Common myeloid progenitor, CD34-positive (primary cell): Measurements from ENCODE around the gene LRCH4.

Experiments
- CTCF ChIA-PET: fragments of 350-600 bp; sonication (Branson Sonifier 250); formaldehyde crosslinking; loops from one replicate; lab custom pipeline; 2021; ENCODE audit warnings: antibody characterized with exemption; lab: Charles Lee
- POLR2A ChIA-PET: fragments of 350-600 bp; sonication (Branson Sonifier 250); formaldehyde crosslinking; loops from one replicate; lab custom pipeline; 2021; ENCODE audit warnings: antibody characterized with exemption; lab: Charles Lee
- DNase-seq, 3 donors: peaks; one replicate each; pipeline versions ENCODE4 v3.0.0 to v3.0.0-alpha.2; 2013
- H3K27ac ChIP-seq, 2 experiments: 1 replicate in 1 of 2; 2 replicates in 1 of 2; pipeline ENCODE4 v1.7.0; 2013; ENCODE audit warnings: inconsistent platforms in 2 of 2, low read length in 2 of 2, mild to moderate bottlenecking in 2 of 2, low read depth in 1 of 2, moderate library complexity in 1 of 2; ENCODE audit not compliant: severe bottlenecking in 2 of 2, insufficient read depth in 1 of 2, poor library complexity in 1 of 2
- H3K27me3 ChIP-seq, 5 experiments: replicated peaks in 2 of 5; 1 replicate in 3 of 5; 2 replicates in 2 of 5; pipeline versions ENCODE4 v1.6.1 to v1.7.0; 2013; ENCODE audit warnings: low read length in 4 of 5, mild to moderate bottlenecking in 2 of 5, moderate library complexity in 2 of 5, inconsistent platforms in 1 of 5; ENCODE audit not compliant: insufficient read depth in 5 of 5, control insufficient read depth in 4 of 5
- H3K36me3 ChIP-seq, 4 experiments: 1 replicate in 2 of 4; 2 replicates in 2 of 4; pipeline versions ENCODE4 v1.6.1 to v1.7.0; 2013; ENCODE audit warnings: low read length in 3 of 4, control low read depth in 1 of 4, mild to moderate bottlenecking in 1 of 4; ENCODE audit not compliant: control insufficient read depth in 4 of 4, insufficient read depth in 4 of 4
- H3K4me1 ChIP-seq, 4 experiments: 1 replicate in 3 of 4; 2 replicates in 1 of 4; pipeline versions ENCODE4 v1.6.1 to v1.7.1; 2013; ENCODE audit warnings: low read length in 3 of 4, mild to moderate bottlenecking in 3 of 4, control low read depth in 1 of 4, inconsistent platforms in 1 of 4, moderate library complexity in 1 of 4; ENCODE audit not compliant: control insufficient read depth in 4 of 4, insufficient read depth in 4 of 4; ENCODE audit errors: control extremely low read depth in 1 of 4
- H3K4me3 ChIP-seq, 7 experiments: 1 replicate in 4 of 7; 2 replicates in 3 of 7; pipeline versions ENCODE4 v1.5.1 to v1.7.0; 2013; ENCODE audit warnings: mild to moderate bottlenecking in 7 of 7, low read length in 6 of 7, moderate library complexity in 6 of 7, inconsistent platforms in 2 of 7, low read depth in 2 of 7, control low read depth in 1 of 7; ENCODE audit not compliant: insufficient read depth in 4 of 7, control insufficient read depth in 1 of 7; ENCODE audit errors: extremely low read depth in 1 of 7
- H3K9me3 ChIP-seq, 5 experiments: 1 replicate in 4 of 5; 2 replicates in 1 of 5; pipeline versions ENCODE4 v1.6.1 to v1.7.1; 2013; ENCODE audit warnings: low read length in 4 of 5, mild to moderate bottlenecking in 2 of 5, inconsistent platforms in 1 of 5, low read depth in 1 of 5, moderate library complexity in 1 of 5; ENCODE audit not compliant: control insufficient read depth in 4 of 5, insufficient read depth in 2 of 5; ENCODE audit errors: control extremely low read depth in 1 of 5
- WGBS: methylation state at CpG from one replicate; pipeline ENCODE4 v1.1.5; 2013; ENCODE audit not compliant: insufficient coverage; 5-methylcytosine and 5-hydroxymethylcytosine counted together

Gene LRCH4

DNA sequence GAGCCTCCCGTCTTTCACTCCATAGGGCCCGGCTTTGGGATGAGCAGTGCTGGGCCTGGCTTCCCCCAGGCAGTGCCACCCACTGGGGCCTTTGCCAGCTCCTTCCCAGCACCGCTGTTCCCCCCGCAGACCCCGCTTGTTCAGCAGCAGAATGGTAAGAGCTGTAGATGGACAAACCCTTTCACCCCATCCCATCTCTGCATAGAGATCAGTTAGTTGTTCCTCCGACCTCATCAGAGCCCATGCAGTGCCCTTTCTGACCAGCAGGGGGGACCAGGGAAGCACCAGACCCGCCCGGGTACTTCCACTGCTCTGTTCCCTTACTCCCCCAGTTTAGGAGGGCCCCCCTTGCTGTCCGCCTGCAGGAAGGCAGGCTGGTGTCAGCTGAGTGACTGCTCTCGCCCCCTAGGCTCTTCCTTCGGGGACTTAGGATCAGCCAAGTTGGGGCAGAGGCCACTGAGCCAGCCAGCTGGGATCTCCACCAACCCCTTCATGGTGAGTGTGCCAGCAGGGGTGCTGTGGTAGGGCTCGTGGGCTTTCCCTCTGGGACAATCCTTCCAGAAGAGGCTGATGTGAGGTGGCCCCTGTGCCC is 22.0 kb downstream of the LRCH4 start:
- Histone ChIP-seq H3K36me3 (peaks cover 0 to 13% (median 4%) of the 10 kb centered on the region in 4 experiments), H3K27me3 (no peaks in the 10 kb centered on the region), H3K9me3 (no peaks in the 10 kb centered on the region), H3K4me3 (no peak overlapping the region), H3K27ac (no peak overlapping the region), H3K4me1 (peaks cover 0 to 25% (median 20%) of the 10 kb centered on the region in 4 experiments)
- CTCF ChIA-PET = interaction anchor here (0.6 to 13.7 kb wide), 18 partner anchors 9 to 162 kb away, joined by 3 to 242 read pairs (median 4); partner anchors contain the start of genes FBXO24, GIGYF1, LRCH4 and POP7
- POLR2A ChIA-PET = no interaction called here
- WGBS = 33% methylated on average over 12 of the region's 12 CpGs
- DNase-seq = peak; percentile 77 to 89 (median 85)

GRCh38 chr7:100563100-100563564 is 22.8 kb downstream of the LRCH4 start:
- H3K27me3 ChIP-seq = no peaks in the 10 kb centered on the region
- H3K9me3 ChIP-seq = no peaks in the 10 kb centered on the region
- CTCF ChIA-PET = interaction anchor here (0.6 to 13.7 kb wide), 11 partner anchors 8 to 163 kb away, joined by 3 to 242 read pairs (median 5); partner anchors contain the start of genes FBXO24, GIGYF1, LRCH4 and SPACDR
- no peak overlapping the region for H3K4me3 ChIP-seq
- no peak for DNase-seq
- POLR2A ChIA-PET = interaction anchor here (0.7 kb wide), 1 partner anchor 116 kb away, joined by 3 read pairs; no protein-coding TSS in a partner anchor
- no peak overlapping the region for H3K27ac ChIP-seq
- 97% methylated on average over 7 of the region's 8 CpGs for WGBS
- H3K4me1 ChIP-seq = peaks cover 0 to 19% (median 13%) of the 10 kb centered on the region in 4 experiments
- peaks cover 0 to 13% (median 4%) of the 10 kb centered on the region in 4 experiments for H3K36me3 ChIP-seq

DNA sequence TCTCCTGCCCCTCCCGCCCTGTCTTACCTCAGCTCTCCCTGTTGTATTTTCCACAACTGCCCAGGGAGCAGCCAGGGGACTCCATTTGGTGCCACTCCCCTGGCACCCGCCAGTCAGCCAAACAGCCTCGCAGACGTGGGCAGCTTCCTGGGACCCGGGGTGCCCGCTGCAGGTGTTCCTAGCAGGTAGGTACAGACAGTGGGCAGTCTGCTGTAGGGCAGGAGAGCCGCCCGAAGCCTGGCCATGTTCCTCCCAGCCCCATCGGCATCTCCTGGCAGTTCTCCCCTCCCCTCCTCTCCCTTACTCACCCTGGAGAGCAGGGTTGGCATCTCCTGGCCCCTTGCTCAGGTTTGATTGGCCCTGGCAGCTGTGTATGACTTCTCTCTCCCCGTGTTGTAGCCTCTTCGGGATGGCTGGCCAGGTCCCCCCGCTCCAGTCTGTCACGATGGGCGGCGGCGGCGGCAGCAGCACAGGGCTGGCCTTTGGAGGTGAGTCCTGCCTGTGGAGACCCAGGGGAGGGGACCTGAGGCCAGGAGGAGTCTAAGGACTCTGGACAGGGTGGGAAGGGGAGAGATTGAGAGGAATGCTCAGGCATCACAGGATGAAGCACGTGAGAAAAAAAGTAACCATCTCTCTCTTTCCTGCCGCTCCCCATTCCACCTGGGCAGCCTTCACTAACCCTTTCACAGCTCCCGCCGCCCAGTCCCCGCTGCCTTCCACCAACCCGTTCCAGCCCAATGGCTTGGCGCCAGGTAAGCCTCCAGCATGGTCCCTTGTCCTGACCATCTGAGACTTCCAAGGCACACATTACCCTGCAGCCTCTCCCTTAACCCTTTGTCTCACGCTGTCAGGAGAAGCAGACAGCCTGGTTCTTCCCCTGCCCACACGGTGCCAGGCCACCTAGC is 23.5 kb downstream of the LRCH4 start:
- no peak for DNase-seq
- POLR2A ChIA-PET = interaction anchor here (0.7 kb wide), 1 partner anchor 116 kb away, joined by 3 read pairs; no protein-coding TSS in a partner anchor
- no peaks in the 10 kb centered on the region for H3K27me3 ChIP-seq
- WGBS = 98% methylated on average over 24 of the region's 26 CpGs
- CTCF ChIA-PET = interaction anchor here (0.9 to 13.7 kb wide), 7 partner anchors 16 to 96 kb away, joined by 3 to 242 read pairs (median 5); partner anchors contain the start of genes FBXO24, LRCH4 and SPACDR
- H3K4me1 ChIP-seq = peaks cover 0 to 12% (median 7%) of the 10 kb centered on the region in 4 experiments
- no peaks in the 10 kb centered on the region for H3K9me3 ChIP-seq
- no peak overlapping the region for H3K4me3 ChIP-seq
- H3K27ac ChIP-seq = no peak overlapping the region
- peaks cover 0 to 13% (median 4%) of the 10 kb centered on the region in 4 experiments for H3K36me3 ChIP-seq

DNA sequence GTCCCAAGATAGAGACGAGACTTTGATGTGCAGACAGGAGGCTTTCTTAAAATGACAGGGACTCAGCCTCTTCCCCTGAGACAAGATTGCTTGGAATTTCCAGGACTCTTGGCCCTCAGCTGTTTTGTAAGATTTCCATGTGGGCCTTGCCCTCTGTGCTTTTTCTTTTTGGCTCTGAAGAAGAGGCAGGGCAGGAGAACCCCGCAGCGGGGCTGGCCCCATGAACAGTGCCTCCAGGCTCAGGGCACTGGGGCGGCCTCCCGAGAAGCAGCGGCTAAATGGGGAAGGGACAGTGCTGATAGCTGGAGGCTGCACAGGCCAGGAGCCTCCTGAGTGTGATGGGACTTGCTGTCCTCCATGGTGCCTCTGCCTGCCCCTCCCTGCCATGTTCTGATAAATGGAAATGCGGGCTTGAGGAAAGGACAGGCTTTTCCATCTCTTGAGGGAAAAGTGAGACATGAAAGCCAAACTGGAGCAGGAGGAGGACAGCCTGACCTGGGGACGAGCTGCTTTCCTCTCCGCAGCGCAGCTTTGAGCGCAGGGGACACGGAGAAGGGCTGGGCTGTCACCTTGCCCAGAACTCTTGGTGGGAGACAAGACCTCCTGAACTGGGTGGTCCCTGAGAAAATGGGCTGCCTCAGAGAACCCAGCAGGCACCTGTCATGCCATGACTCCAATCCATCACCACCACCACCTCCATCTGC is 24.3 kb downstream of the LRCH4 start:
- ChIA-PET POLR2A (no interaction called here), CTCF (interaction anchor here (0.9 to 13.7 kb wide), 8 partner anchors 15 to 133 kb away, joined by 3 to 242 read pairs (median 11); partner anchors contain the start of genes FBXO24, LRCH4, SPACDR and ZCWPW1)
- no peaks in the 10 kb centered on the region for H3K27me3 ChIP-seq
- H3K4me3 ChIP-seq = no peak overlapping the region
- H3K4me1 ChIP-seq = peaks cover 0 to 10% (median 6%) of the 10 kb centered on the region in 4 experiments
- 98% methylated on average over 12 of the region's 12 CpGs for WGBS
- DNase-seq = no peak
- no peak overlapping the region for H3K27ac ChIP-seq
- no peaks in the 10 kb centered on the region for H3K9me3 ChIP-seq
- H3K36me3 ChIP-seq = peaks cover 0 to 13% (median 4%) of the 10 kb centered on the region in 4 experiments

GRCh38 chr7:100559127-100559526 is 26.8 kb downstream of the LRCH4 start:
- Histone ChIP-seq H3K4me1 (peaks cover 0 to 14% (median 13%) of the 10 kb centered on the region in 4 experiments), H3K36me3 (peaks cover 1 to 23% (median 9%) of the 10 kb centered on the region in 4 experiments), H3K27ac (no peak overlapping the region), H3K27me3 (no peaks in the 10 kb centered on the region), H3K9me3 (no peaks in the 10 kb centered on the region), H3K4me3 (no peak overlapping the region)
- ChIA-PET CTCF (interaction anchor here (0.6 to 13.7 kb wide), 23 partner anchors 10 to 114 kb away, joined by 3 to 242 read pairs (median 5); partner anchors contain the start of genes AGFG2, FBXO24, LRCH4 and MOSPD3), POLR2A (no interaction called here)
- 93% methylated on average over 3 of the region's 4 CpGs for WGBS
- no peak for DNase-seq

DNA sequence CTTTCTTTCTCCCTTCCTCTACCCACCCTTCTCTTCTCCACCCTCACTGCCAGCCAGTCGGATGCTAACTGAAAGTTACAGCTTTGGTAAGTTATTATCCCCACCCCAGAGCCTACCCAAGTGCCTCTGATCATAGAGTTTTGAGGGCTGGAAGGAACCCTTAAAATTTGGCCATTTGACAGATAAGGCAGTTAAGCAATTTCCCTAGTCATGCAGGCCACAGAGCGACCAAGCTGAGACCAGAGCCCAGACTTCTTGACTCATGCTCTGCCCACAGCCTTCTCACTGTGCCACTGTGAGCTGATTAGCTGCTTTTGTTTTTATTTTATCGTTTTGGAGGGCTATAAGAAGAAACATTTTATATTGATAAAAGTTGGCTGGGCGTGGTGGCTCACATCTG is 29.4 kb downstream of the LRCH4 start:
- no peak overlapping the region for H3K4me3 ChIP-seq
- WGBS = 23% methylated on average over 3 of the region's 4 CpGs
- DNase-seq = peak; percentile 60 to 84 (median 83)
- H3K27ac ChIP-seq = peak overlapping the region in 1 of 2 experiments; percentile 68
- no peaks in the 10 kb centered on the region for H3K27me3 ChIP-seq
- ChIA-PET POLR2A (no interaction called here), CTCF (interaction anchor here (0.6 to 13.7 kb wide), 16 partner anchors 9 to 206 kb away, joined by 3 to 177 read pairs (median 4); partner anchors contain the start of genes SPACDR and TSC22D4)
- H3K4me1 ChIP-seq = peaks cover 0 to 11% (median 10%) of the 10 kb centered on the region in 4 experiments
- H3K36me3 ChIP-seq = peaks cover 6 to 28% (median 15%) of the 10 kb centered on the region in 4 experiments
- no peaks in the 10 kb centered on the region for H3K9me3 ChIP-seq
